Hematopoietic multipotent progenitor cell (in vitro differentiated cells): ENCODE data around the gene PRMT7. TPM values are rescaled to one million over a fixed set of nuclear protein-coding genes. Genes with fewer than 3 reads are reported as not detected.

ENCODE experiments used
- DNase-seq, 3 donors: peaks; one replicate each; pipeline ENCODE4 v3.0.0-alpha.2; 2011 to 2015; ENCODE audit warnings: low read depth in 2 of 3, low spot score in 2 of 3
- total RNA-seq: library from RNA; depleted of rRNA; stranded (reverse); fragments of >200 nt; gene quantifications from one replicate; pipeline ENCODE4 v1.2.3, GENCODE V29; 2012

Gene PRMT7
- total RNA-seq, 1 donor = 85.9 TPM

DNA sequence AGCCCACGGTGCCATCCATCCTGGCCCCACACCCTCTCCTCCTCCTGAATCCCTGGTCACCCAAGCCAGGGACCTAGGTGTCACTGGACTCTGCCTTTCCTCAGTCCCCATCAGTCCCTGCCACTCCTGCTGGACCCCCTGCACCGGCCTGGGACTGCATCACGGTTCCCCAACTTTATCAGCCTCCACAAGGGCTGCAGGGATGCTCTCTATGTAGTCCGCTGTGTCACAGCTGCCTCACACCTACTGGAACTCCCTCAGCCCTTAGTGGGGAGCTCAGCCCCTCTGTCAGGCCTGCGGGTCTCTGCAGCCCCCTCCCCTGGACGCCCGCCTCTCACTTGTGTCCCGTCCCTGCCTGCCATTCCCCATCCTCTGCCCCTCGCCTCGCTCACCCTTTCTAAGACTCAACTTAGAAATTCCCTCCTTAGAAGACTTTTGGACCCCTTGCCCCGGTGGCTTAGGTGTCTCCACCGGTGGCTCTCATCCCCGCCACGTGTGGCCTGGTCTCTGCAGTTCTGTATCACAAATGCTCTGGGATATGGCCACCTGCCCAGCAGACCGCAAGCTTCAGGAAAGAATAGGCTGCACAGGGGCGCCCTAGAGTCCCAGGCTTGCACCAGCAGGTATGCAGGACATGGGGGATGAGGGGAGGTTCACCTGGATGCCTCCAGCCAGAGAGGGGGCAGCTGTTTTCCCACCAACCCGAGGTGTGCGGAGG lies 62.9 kb downstream of the PRMT7 start:
- no peak for DNase-seq

DNA sequence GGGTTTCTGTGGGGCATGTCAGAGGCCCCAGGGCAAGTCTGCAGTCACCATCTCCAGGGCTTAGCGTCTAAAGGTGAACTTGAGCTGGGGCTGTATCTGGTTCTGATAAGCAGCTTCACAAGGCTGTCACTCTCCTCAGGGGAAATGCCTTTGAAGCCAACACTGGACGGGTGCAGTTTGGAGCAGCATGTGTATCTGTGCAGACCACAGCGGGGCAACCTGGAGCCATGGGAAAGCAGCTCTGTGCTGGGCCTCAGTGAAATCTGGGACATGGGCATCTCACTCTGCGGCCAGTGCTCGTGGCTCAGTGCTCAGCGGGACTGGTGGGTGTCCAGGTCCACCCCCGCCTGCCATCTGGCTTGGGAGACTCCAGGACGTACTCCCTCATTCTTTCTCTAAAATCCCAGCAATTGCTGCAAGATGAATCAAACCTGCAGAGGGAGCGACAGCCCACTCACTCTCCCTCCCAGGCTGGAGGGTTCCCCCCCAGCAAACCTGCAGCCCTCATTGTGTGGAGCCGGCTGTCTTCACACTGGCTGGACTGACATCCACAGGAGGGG lies 63.5 kb downstream of the PRMT7 start:
- no peak for DNase-seq

DNA sequence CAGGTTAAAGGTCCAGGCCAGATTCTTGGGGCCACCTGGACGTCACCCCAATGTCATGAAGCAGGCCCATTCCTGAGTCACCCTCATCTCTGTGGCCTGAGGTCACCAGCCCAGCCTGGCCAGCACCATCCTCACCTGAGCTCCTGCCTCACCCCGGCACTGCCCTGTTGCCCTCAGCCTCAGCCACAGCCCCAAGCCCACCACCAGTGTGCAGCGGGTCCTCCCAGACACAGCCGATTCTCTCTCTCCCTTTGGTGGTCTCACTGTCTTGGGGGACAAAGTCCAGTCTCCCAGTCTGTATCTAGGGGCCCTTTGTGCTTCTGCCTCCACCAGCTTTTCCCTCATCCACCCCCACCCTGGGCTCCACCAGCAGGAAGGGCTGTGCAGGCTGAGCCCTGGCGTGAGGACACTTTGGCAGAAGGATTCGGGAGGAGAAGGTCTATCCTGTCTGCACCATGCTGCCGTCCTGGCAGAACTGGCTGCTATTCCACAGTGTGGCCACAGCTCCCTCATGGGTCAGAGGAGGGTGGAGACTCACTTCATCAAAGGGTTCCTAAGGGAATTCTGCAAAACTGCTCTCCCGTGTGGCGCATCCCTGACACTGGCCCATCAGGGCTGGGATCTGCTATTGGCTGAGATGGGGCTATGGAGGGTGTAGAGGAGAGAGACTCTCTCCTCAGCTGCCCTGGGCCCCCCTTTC lies 64.3 kb downstream of the PRMT7 start:
- no peak for DNase-seq

DNA sequence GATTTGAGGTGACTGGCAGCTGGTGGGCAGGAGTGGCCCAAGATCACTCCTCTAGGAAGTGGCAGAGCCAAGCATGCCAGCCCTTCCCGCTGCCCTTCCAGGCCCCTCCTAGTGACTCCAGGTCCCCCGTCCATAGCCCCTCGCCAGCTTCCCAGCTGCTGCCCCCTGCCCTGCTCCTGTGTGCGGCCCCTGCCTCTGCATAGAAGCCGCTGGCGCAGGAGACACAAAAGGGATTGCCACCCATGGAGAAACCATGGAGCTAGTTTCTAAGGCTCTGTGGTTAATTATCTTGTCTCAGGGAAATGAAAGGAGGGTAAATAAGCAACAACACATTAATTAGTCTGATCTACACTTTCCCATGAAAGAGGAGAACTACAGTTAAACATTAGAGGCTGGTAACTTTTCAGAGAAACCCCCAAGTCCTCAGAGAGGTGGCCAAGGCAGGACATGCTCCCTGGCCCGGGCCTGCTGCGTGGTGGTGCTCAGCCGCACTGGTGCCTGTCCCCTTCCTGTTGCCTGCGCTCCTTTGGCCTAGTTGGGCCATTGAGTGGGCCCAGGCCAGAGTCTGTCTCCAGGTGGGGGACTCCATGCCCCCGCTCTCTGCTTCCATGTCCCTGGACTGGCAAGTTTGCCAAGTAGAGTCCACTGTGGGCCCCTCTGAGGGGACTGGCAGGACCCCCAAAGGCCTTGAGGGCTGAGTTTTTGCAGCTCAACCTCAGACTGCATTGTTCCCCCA lies 65.2 kb downstream of the PRMT7 start:
- no peak for DNase-seq

DNA sequence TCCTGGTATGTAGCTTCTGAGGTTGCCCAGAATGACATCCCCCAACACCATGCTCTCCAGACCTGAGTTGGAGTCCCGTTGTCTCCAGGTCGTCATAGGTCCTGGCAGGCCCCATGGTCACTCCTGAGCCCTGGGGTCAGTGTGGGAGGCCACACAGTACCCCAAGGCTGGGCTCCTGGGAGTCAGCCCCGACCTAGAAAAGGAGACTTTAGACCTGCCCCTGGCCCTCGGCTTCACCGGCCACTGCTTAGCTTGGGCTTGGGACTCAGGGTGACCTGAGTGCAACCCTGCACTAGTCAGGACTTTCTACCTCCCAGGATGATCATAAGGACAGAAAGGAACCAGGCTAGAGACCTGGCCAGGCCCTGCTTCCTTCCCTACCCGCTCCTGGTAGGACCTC lies 65.8 kb downstream of the PRMT7 start:
- DNase-seq = no peak

DNA sequence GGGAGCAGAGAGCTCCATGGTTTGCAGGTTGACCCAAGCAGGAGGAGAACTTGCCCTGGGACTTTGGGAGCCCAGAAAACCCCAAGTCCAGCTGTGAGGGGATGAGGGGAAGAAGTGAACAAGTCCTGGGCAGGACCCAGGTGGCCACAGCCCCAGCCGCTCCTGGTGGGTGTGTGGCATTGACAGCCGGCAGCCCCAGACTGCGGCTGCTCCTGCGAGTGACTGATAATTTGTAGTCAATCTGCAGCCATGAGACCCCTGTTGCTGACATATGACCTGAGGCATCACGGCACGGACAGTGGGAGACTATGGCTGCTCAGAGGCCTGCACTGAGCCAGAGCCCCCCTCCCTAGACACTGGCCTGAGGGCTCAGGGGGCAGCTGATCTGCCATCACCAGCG lies 66.4 kb downstream of the PRMT7 start:
- no peak for DNase-seq

DNA sequence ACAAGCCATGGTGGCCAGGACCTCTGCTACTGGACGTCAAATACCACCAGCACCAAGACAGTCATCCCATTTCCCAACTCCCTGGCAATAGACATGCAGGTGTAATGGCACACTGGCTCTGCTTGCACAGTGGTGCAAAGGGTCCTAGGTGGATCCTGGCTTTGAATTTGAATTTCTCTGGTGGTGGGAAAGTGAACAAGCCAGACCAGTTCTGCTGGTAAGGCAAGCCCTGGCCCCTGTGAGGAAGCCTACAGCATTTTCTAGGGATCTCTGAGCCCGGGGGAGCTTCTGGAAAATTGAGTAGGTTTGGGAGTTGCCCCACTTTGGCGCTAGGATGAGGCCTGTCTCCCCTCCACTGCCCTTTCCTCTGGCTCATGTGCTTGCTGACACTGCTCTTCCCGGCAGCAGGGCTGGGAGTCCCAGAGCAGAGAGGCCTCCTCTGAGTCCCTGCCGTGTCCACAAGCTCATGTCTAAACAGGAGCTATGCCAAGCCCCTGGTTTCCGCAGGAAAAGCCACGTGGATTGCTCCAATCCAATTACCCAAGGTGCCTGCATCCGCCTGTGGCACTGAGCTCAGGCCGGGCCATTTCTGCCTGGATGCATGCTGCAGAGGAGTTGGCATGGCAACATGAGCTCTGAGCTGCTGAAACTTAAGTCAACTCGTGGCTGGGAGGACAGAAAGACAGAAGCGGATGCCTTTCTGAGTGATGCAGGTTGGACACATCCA lies 67.0 kb downstream of the PRMT7 start:
- no peak for DNase-seq

DNA sequence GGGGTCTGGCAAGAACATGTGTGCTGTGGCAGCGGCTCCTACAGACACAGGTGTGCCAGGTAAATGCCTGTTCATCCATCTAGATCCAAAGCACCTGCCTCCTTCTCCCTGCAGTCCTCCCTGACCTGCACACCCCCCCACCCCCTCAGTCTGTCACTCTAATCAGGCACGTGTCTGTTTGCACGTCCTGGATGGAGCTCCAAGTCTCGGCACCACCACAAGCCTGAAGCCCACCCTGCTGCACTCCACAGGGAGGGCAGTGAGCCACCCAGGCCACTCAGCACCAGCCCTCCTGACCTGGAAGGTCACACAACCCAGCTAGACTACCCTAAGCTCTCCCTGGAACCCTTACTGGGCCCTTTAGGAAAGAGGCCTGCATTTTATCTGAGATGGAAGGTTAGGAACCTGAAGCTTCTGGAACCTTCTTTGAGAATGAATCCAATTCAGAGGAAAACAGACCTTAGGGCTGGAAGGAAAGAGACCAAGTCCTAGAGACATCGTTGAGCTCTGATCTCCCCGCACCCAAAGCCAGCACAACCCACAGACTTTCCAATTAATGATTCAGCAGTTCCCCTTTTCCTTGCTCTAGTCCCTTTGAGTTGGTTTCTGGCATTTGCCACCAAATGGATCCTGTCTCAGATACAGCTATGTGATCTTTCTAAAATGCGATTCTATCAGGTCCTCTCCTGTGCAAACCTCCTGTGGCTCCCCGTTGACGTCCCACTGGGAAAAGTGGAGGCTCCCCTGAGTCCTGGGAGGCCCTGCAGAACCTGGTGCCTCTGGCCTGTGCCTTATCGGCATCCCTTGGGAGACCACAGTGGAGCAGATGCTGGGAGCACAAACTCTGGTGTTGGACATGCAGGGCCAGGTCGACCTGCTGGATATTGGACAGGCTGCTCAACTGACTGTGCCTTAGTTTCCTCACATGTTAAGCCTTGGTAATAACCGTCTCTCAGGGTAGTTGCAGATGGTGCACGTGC lies 67.9 kb downstream of the PRMT7 start:
- DNase-seq = peak in 1 of 3 donors; percentile 32

DNA sequence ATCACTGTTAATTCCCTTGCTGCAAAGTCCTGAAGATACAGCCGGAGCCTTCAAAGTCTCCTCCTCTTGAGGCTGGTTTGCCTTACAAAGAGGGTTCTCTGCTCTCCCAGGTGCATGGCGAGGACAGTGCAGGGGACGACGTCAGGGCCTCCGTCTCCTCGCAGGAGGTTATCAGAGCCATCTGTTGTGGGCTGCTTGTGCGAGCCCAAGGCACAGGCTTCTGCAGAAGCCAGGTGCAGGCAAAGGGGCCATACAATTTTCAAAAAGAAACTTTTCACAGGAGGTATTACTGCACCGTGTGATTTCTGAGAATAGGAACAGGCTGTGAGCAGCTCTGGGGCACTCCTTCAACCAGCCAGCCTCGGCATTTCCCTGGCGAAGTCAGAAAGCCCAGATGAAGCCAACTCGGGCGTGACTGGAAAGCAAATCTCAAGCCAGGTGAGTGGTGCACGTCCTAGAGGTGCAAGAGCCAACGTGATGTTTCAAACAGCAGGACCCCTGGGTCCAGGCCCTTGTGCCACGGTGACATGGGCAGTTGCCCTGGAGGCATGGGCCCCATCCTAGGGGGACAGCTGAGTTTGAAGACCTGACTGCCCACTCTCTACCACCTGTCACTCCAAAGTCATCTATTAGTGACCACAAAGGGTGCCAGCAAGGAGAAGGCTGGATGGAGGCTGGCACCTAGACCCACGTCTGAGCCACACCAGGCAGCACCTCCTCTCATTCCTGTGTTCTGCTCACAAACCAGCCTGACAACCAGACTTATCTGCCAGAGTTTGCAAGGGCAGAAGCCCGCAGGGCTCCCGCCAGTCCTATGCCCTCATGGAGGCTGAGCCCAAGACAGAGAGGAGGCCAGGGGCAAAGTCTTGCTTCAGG lies 68.9 kb downstream of the PRMT7 start:
- DNase-seq = peak in 1 of 3 donors; percentile 29

DNA sequence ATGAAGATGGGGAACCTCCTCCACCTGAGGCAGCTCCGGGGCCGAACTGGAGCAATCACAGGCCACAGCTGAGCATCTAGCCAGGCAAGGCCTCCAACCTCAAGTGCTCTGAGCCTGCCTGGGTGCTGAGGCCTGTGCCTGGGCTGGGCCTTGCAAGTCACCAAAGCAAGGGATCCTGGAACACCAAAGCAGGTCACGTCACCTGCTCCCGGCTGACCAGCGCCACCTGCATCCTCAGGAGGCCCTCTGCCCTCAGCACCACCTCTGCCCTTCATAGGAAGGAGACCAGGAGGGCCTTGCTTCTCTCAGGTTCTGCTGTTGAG lies 69.5 kb downstream of the PRMT7 start:
- no peak for DNase-seq

DNA sequence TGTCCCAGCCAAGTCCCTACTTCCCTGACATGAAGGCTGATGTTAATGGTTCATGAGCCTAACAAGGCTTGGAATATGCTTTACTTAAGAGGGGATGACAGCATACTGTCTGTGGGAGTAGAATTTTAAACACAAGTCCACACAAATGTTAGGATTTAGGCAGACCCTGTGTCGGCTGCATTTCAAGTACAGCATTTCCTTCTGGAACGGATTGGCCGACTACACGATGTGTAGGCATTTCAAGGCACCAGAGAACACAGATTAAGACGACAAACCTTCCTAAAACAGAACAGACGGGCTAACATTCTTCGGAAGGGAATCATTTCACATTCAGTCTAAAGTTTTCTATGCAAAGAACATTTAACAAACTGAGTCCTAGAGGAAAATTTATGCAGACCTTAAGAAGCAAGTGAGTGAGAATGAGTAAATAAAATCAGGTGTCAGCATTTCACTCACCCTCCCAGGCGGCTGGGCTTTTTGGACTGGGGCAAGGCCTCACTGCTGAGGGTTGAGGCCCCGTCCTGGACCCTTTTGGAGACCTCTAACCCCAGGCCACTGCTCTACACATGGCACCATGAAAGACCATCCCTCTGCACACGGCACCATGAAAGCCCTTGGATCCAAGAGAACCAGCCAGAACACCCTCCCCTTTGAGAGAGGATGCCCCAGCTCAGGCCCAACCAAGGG lies 70.0 kb downstream of the PRMT7 start:
- no peak for DNase-seq

DNA sequence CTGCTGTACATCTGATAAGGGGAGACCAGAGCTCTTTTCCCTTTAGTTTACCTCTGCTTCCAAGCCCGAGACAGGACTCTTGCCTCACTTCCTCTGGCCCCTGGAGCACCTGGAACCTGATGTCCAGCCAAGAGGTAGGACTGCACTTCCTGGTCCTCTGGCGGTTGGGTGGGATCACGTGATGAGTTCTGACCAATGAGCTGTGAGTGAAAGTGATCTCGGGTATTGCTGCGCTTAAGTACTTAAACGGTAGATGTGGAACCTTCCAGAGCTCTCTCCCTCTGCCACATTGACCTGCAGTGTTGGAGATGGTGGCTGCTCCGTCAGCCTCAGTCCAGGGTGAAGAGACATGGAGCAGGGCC lies 70.5 kb downstream of the PRMT7 start:
- no peak for DNase-seq

DNA sequence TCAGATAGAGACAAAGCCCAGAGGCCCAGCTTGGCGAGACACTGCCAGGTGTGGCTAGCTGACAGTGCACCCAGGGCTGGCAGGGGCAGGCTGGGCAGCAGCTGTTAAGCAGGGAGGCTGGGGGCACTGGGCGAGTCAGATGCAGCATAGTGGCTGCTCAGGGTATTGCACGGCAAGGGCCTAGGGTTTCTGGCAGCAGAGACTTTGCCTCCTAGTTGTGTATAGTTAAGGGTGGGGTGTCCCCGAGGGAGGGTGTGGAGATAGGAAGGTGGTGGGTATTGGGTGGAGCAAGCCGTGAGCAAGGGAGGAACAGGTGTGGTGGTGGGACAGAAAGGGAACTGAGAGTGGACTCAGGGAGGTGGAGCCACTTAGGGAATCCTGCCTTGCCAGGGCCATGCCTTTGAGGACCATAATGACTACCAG lies 71.5 kb downstream of the PRMT7 start:
- peak in 1 of 3 donors; percentile 37 for DNase-seq

DNA sequence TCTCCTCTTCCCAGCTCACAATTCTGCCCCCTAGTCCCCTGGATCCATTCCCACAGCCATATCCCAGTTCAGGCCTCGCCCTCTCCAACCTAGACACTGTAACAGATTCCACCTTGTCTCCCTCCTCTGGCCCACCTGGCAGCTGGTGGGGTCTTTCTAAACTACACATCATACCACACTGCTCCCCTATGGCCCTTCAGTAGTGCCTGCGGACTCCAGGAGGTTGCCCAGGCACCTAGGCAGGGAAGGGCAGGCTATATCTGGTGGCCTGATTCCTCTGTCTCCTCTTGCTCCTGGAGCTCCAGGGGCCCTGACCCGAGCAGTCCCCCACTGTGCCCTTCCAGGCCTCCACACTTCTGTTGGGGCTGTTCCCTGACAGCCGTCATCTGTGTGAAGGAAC lies 73.0 kb downstream of the PRMT7 start:
- no peak for DNase-seq

DNA sequence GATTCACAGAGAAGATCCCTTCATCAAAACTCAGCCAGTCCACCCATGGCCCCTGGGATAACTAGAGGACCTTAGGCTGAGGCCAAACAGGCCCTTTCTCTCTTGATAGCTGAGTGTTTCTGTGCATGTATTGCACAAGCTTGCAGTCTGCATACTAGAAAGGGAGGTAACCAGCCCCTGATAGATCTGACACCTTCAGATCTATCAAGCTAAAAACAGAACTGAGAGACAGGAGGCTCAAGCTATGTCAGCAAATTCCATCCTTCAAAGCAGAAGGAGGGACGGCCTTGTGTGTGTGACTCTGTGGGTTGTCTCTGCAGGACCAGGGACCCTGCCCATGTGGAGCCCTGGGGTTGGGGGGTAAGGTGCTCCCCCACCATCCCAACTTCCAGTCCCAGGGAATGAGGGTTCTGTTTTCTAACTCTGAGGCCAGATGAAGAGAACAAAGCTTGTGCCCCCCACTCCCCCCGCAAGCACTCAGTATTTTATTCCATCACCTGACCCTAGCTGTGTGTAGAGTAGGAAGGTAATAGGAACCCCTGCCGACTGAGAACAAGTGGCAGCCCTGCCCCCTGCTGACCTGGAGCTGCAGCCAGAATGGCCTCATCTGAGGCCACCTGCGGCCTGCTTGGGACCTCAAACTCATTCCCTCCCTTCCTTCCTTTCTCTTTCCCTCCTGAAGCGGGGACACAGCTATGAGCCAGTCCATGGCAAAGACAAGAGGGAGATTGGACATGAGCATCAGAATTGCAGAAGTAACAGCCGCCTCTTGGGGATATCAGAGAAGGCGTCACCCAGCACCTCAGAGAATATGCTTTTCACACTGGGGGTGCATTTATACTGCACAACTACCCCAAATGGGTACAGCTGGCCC lies 73.7 kb downstream of the PRMT7 start:
- peak in 1 of 3 donors; percentile 25 for DNase-seq

DNA sequence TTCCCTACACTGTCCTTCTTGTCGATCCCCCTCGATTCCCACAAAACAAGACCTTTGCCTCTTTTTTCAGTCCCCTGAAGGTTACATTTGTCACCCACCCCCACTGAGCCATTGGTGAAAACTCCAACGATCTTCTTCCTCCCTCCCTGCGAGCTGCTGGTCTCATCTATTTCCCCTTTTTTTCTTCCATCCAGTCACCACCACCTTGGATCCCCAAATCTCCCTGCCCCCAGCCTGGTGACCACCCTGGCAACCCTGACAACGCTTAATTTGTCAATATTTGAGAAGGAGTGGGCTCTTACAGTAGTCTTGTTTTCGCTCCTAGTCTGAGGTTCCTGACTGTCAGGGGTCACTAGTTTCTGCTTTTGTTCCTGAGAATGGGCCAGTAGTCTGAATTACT lies 74.6 kb downstream of the PRMT7 start:
- DNase-seq = peak in 1 of 3 donors; percentile 47

DNA sequence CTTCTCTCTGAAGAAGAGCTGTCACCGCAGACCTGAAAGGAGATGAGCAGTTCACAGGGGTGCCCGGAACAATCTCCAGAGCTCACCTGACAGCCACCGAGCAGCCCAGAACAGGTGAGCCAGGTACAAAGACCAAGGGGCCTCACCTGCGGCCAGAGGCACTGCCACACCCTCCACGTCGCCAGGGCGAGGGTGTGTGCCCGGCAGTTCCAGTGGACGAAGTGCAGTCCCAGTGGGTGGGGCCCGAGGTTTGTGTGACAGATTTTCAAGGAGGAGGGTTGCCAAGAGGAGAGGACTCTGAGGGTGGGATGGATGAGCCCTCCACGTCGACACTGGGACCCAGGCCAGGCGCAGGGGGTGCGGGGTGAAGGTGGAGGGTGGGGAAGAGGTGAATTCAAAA lies 75.8 kb downstream of the PRMT7 start:
- no peak for DNase-seq
